Measurements from ENCODE around the gene ETNK1.
"Not testable (repeated sequence)": the region's sequence is repeated elsewhere in the genome, so short reads cannot be mapped to it uniquely, and the experiment has no call there.

DNA sequence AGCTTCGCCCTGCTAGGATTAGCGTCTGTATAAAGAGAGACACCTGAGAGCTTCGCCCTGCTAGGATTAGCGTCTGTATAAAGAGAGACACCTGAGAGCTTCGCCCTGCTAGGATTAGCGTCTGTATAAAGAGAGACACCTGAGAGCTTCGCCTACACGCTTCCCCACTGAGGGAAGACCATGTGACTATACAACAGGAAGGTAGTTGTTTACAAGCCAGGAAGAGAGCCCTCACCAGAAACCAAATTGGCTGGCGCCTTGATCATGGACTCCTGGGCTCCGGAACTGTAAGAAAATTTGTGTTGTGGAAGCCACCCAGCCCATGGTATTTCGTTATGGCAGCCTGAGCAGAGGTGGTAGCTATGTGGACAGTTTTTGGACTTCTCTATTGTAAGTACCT is 74.7 kb downstream of the ETNK1 start:
- TF ChIP-seq, protein P1, sequence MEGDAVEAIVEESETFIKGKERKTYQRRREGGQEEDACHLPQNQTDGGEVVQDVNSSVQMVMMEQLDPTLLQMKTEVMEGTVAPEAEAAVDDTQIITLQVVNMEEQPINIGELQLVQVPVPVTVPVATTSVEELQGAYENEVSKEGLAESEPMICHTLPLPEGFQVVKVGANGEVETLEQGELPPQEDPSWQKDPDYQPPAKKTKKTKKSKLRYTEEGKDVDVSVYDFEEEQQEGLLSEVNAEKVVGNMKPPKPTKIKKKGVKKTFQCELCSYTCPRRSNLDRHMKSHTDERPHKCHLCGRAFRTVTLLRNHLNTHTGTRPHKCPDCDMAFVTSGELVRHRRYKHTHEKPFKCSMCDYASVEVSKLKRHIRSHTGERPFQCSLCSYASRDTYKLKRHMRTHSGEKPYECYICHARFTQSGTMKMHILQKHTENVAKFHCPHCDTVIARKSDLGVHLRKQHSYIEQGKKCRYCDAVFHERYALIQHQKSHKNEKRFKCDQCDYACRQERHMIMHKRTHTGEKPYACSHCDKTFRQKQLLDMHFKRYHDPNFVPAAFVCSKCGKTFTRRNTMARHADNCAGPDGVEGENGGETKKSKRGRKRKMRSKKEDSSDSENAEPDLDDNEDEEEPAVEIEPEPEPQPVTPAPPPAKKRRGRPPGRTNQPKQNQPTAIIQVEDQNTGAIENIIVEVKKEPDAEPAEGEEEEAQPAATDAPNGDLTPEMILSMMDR (conservative IDR thresholded peaks at IDR 0.05 in 1 of 2, IDR thresholded peaks at IDR 0.05 in 1 of 2; ENCODE audit: extremely low read depth in 1 of 2, insufficient read depth in 1 of 2, low read depth in 1 of 2, low read length in 2 of 2): not testable (repeated sequence)
- not testable (repeated sequence) for TF ChIP-seq EZH2 (IDR thresholded peaks at IDR 0.05; ENCODE audit: borderline replicate concordance, low read length)
